ENCODE results near the gene CLK2. TPM values are rescaled to one million over a fixed set of nuclear protein-coding genes. Genes with fewer than 3 reads are reported as not detected.

Gene CLK2
- total and polyA plus RNA-seq, 4 donors: 8.3 to 28.2 (median 14.8) TPM

GRCh38 chr1:155316922-155317321 is 43.6 kb upstream of the CLK2 start:
- H3K36me3 ChIP-seq (ENCODE audit: control insufficient read depth in 4 of 4, insufficient read depth in 3 of 4, low read depth in 1 of 4, low read length in 3 of 4): peaks cover 0 to 36% (median 28%) of the 10 kb centered on the region in 4 donors
- DNase-seq (ENCODE audit: low spot score): no peak
- no peaks in the 10 kb centered on the region for H3K9me3 ChIP-seq (ENCODE audit: control insufficient read depth in 4 of 4, low read length in 3 of 4)
- peaks cover 0 to 10% (median 3%) of the 10 kb centered on the region in 4 donors for H3K4me1 ChIP-seq (ENCODE audit: control insufficient read depth in 4 of 4, insufficient read depth in 4 of 4, low read length in 3 of 4)
- 55% methylated on average over 3 of the region's 3 CpGs for WGBS
- no peaks in the 10 kb centered on the region for H3K27me3 ChIP-seq (ENCODE audit: control insufficient read depth in 4 of 4, insufficient read depth in 4 of 4, low read length in 3 of 4)
- no peak overlapping the region for H3K27ac ChIP-seq (ENCODE audit: low read depth in 1 of 2, low read length in 2 of 2)
- H3K9ac ChIP-seq (ENCODE audit: low read depth in 1 of 2, low read length in 2 of 2): no peak overlapping the region
- no peak overlapping the region for H3K4me3 ChIP-seq (ENCODE audit: low read depth in 1 of 3, low read length in 3 of 3)
- TF ChIP-seq RAD21 (IDR thresholded peaks at IDR 0.05): no peak
- no peak for TF ChIP-seq MAX (IDR thresholded peaks at IDR 0.05)
- no peak for TF ChIP-seq ZBTB33 (IDR thresholded peaks at IDR 0.05)
- TF ChIP-seq HNF4A (conservative IDR thresholded peaks at IDR 0.05): no peak
- no peak for TF ChIP-seq HNF4G (IDR thresholded peaks at IDR 0.05)
- no peak for TF ChIP-seq SP1 (IDR thresholded peaks at IDR 0.05)
- no peak for TF ChIP-seq ATF3 (IDR thresholded peaks at IDR 0.05)
- no peak for TF ChIP-seq RXRA (IDR thresholded peaks at IDR 0.05)
- no peak for TF ChIP-seq REST (IDR thresholded peaks at IDR 0.05)
- no peak for TF ChIP-seq CTCF (IDR thresholded peaks at IDR 0.05; ENCODE audit: low read depth, low read length, missing input control)
- no peak for TF ChIP-seq EGR1 (IDR thresholded peaks at IDR 0.05; ENCODE audit: low read depth in 2 of 2)
- no peak for TF ChIP-seq GABPA (IDR thresholded peaks at IDR 0.05 in 1 of 2, conservative IDR thresholded peaks at IDR 0.05 in 1 of 2)
- TF ChIP-seq FOXA1 (IDR thresholded peaks at IDR 0.05): no peak
- no peak for TF ChIP-seq FOXA2 (IDR thresholded peaks at IDR 0.05)

GRCh38 chr1:155313261-155313660 is 40.0 kb upstream of the CLK2 start:
- Histone ChIP-seq H3K4me3 (ENCODE audit: low read depth in 1 of 3, low read length in 3 of 3) (no peak overlapping the region), H3K9ac (ENCODE audit: low read depth in 1 of 2, low read length in 2 of 2) (no peak overlapping the region), H3K27me3 (ENCODE audit: control insufficient read depth in 4 of 4, insufficient read depth in 4 of 4, low read length in 3 of 4) (no peaks in the 10 kb centered on the region), H3K9me3 (ENCODE audit: control insufficient read depth in 4 of 4, low read length in 3 of 4) (no peaks in the 10 kb centered on the region), H3K27ac (ENCODE audit: low read depth in 1 of 2, low read length in 2 of 2) (no peak overlapping the region), H3K36me3 (ENCODE audit: control insufficient read depth in 4 of 4, insufficient read depth in 3 of 4, low read depth in 1 of 4, low read length in 3 of 4) (peaks cover 0 to 24% (median 16%) of the 10 kb centered on the region in 4 donors), H3K4me1 (ENCODE audit: control insufficient read depth in 4 of 4, insufficient read depth in 4 of 4, low read length in 3 of 4) (peaks cover 2 to 24% (median 14%) of the 10 kb centered on the region in 4 donors)
- TF ChIP-seq HNF4G (IDR thresholded peaks at IDR 0.05): no peak
- no peak for TF ChIP-seq SP1 (IDR thresholded peaks at IDR 0.05)
- 93% methylated on average over 8 of the region's 8 CpGs for WGBS
- no peak for DNase-seq (ENCODE audit: low spot score)
